SK-N-SH (cell line): Measurements from ENCODE around the gene LRRC36. TPM values are rescaled to one million over a fixed set of nuclear protein-coding genes. Genes with fewer than 3 reads are reported as not detected.

Source experiments
- CTCF ChIA-PET: fragments of 300-600, 350-600 bp; formaldehyde crosslinking; extraction: SDS; loops from one replicate; lab custom pipeline; 2021; lab: Yijun Ruan, JAX
- POLR2A ChIA-PET: fragments of 350-600 bp; sonication (Branson Sonifier 250); formaldehyde crosslinking; extraction: SDS; loops from one replicate; lab custom pipeline; 2020; ENCODE audit warnings: antibody characterized with exemption, inconsistent platforms; lab: Yijun Ruan, JAX
- DNase-seq: peaks from one replicate; pipeline ENCODE4 v3.0.0; 2012
- H2AFZ ChIP-seq: fragments of 200-600 bp; sonication (generic); 2 replicates; pipeline ENCODE4 v1.8.1; 2016; ENCODE audit warnings: antibody characterized with exemption, mild to moderate bottlenecking, low read depth
- H3F3A ChIP-seq: fragments of 200-600 bp; sonication (generic); replicated peaks from 2 replicates; pipeline ENCODE3; 2016; ENCODE audit warnings: antibody characterized with exemption, mild to moderate bottlenecking; ENCODE audit not compliant: insufficient read depth
- H3K27ac ChIP-seq, 2 experiments: fragments of 200-500 bp in 1 of 2; fragments of 200-600 bp in 1 of 2; sonication (Bioruptor generic) in 1 of 2; sonication (generic), shearing (Covaris generic) in 1 of 2; 2 replicates each; pipeline versions ENCODE4 v1.5.1 to v1.6.1; 2014 to 2016; ENCODE audit warnings: low read depth in 2 of 2, inconsistent platforms in 1 of 2, low read length in 1 of 2, mild to moderate bottlenecking in 1 of 2, mixed read lengths in 1 of 2
- H3K27me3 ChIP-seq: fragments of 200-600 bp; sonication (generic), shearing (Covaris generic); 2 replicates; pipeline ENCODE4 v1.6.1; 2016; ENCODE audit warnings: mixed run types; ENCODE audit not compliant: insufficient read depth
- H3K36me3 ChIP-seq, 2 experiments: fragments of 200-500 bp in 1 of 2; fragments of 200-600 bp in 1 of 2; sonication (Bioruptor generic) in 1 of 2; sonication (generic) in 1 of 2; replicated peaks in 1 of 2; 2 replicates each; pipeline versions ENCODE3 to v1.5.1; 2014 to 2016; ENCODE audit warnings: low read length in 1 of 2, mild to moderate bottlenecking in 1 of 2; ENCODE audit not compliant: insufficient read depth in 2 of 2, control insufficient read depth in 1 of 2
- H3K4me1 ChIP-seq, 2 experiments: fragments of 200-500 bp in 1 of 2; fragments of 200-600 bp in 1 of 2; sonication (Bioruptor generic) in 1 of 2; sonication (generic), shearing (Covaris generic) in 1 of 2; 2 replicates each; pipeline versions ENCODE4 v1.5.1 to v1.6.1; 2014 to 2016; ENCODE audit warnings: low read depth in 1 of 2, low read length in 1 of 2, mixed run types in 1 of 2; ENCODE audit not compliant: insufficient read depth in 2 of 2, control insufficient read depth in 1 of 2
- H3K4me2 ChIP-seq: fragments of 200-600 bp; sonication (generic), shearing (Covaris generic); 2 replicates; pipeline ENCODE4 v1.6.1; 2017; ENCODE audit warnings: mixed run types
- H3K4me3 ChIP-seq, 2 experiments: fragments of 200-500 bp in 1 of 2; fragments of 200-600 bp in 1 of 2; sonication (Bioruptor generic) in 1 of 2; sonication (generic), shearing (Covaris generic) in 1 of 2; 2 replicates each; pipeline versions ENCODE4 v1.5.1 to v1.8.1; 2014 to 2016; ENCODE audit warnings: low read depth in 2 of 2, inconsistent platforms in 1 of 2, low read length in 1 of 2, mild to moderate bottlenecking in 1 of 2, mixed read lengths in 1 of 2, moderate library complexity in 1 of 2
- H3K79me2 ChIP-seq: fragments of 200-600 bp; sonication (generic); 2 replicates; pipeline ENCODE4 v1.8.1; 2017; ENCODE audit warnings: mild to moderate bottlenecking; ENCODE audit not compliant: insufficient read depth
- H3K9ac ChIP-seq: fragments of 200-600 bp; sonication (generic); 2 replicates; pipeline ENCODE4 v1.6.1; 2017; ENCODE audit warnings: mixed run types
- H3K9me2 ChIP-seq: fragments of 200-600 bp; sonication (generic); 2 replicates; pipeline ENCODE4 v1.6.1; 2017; ENCODE audit warnings: mixed run types
- H3K9me3 ChIP-seq: fragments of 200-600 bp; sonication (generic); 2 replicates; pipeline ENCODE4 v1.6.1; 2017; ENCODE audit warnings: mixed run types, mild to moderate bottlenecking, moderate library complexity
- H4K20me1 ChIP-seq: fragments of 200-600 bp; sonication (generic); 2 replicates; pipeline ENCODE4 v1.6.1; 2017; ENCODE audit warnings: mild to moderate bottlenecking, mixed run types; ENCODE audit not compliant: insufficient read depth
- CHD2 ChIP-seq: fragments of 150-350 bp; IDR thresholded peaks from 2 replicates; pipeline ENCODE4 v1.6.1; 2018; ENCODE audit warnings: low read length; ENCODE audit not compliant: partially characterized antibody
- CTCF ChIP-seq: fragments of 200-600 bp; sonication (generic); IDR thresholded peaks from 2 replicates; pipeline ENCODE4 v1.6.1; 2017; ENCODE audit warnings: antibody characterized with exemption, mild to moderate bottlenecking, moderate library complexity
- ELF1 ChIP-seq: IDR thresholded peaks from 2 replicates; pipeline ENCODE4 v1.4.0; 2012
- EZH2phosphoT487 ChIP-seq: fragments of 200-600 bp; sonication (generic); IDR thresholded peaks from 2 replicates; pipeline ENCODE4 v1.6.1; 2017; ENCODE audit warnings: low read depth, mixed run types, mild to moderate bottlenecking, antibody characterized with exemption, moderate library complexity, borderline replicate concordance
- FOXM1 ChIP-seq: IDR thresholded peaks from 2 replicates; pipeline ENCODE4 v1.4.0; 2012; ENCODE audit warnings: low read depth, mild to moderate bottlenecking
- GABPA ChIP-seq: IDR thresholded peaks from 2 replicates; pipeline ENCODE4 v1.4.0; 2012; ENCODE audit warnings: low read depth, mild to moderate bottlenecking
- GATA2 ChIP-seq: sonication (generic); formaldehyde crosslinking; IDR thresholded peaks from 2 replicates; pipeline ENCODE4 v1.5.0; 2020; ENCODE audit warnings: mild to moderate bottlenecking, missing genetic modification reagents
- MAX ChIP-seq: IDR thresholded peaks from 2 replicates; pipeline ENCODE4 v1.4.0; 2012; ENCODE audit warnings: low read depth
- MEF2A ChIP-seq: IDR thresholded peaks from 2 replicates; pipeline ENCODE4 v1.4.0; 2012; ENCODE audit warnings: low read depth, borderline replicate concordance
- MXI1 ChIP-seq: IDR thresholded peaks from 2 replicates; pipeline ENCODE4 v1.6.1; 2012; ENCODE audit warnings: mild to moderate bottlenecking, low read depth, low read length, improper control_type of control experiment
- PBX3 ChIP-seq: IDR thresholded peaks from 2 replicates; pipeline ENCODE4; 2012
- RAD21 ChIP-seq: IDR thresholded peaks from 2 replicates; pipeline ENCODE4 v1.6.1; 2012; ENCODE audit warnings: mild to moderate bottlenecking, low read length
- RXRA ChIP-seq: IDR thresholded peaks from 2 replicates; pipeline ENCODE4 v1.4.0; 2012; ENCODE audit warnings: low read depth, mild to moderate bottlenecking, borderline replicate concordance
- SMC3 ChIP-seq: IDR thresholded peaks from 2 replicates; pipeline ENCODE4 v1.6.1; 2012; ENCODE audit warnings: low read depth, low read length, improper control_type of control experiment
- TEAD4 ChIP-seq: IDR thresholded peaks from 2 replicates; pipeline ENCODE4 v1.4.0; 2012; ENCODE audit warnings: mild to moderate bottlenecking, borderline replicate concordance; ENCODE audit not compliant: insufficient read depth
- WGBS: methylation state at CpG from one replicate; pipeline ENCODE4 v1.1.6; 2017; ENCODE audit warnings: low lambda C conversion rate; 5-methylcytosine and 5-hydroxymethylcytosine counted together
- polyA plus RNA-seq, 3 experiments: library from polyadenylated mRNA; depleted of rRNA; stranded (reverse); fragments of >200 nt; gene quantifications; 2 replicates each; pipeline ENCODE4 v1.2.3, GENCODE V29; 2012

The LRRC36 gene
- polyA plus RNA-seq, 1 of the 3 experiments (the other 2 are of a cell fraction) = 0.92 TPM

GRCh38 chr16:67286441-67287235, 40.0 kb upstream of the LRRC36 start (continued):
- no peak for TF ChIP-seq CTCF
- TF ChIP-seq GABPA = no peak
- no peak for TF ChIP-seq TEAD4

GRCh38 chr16:67287960-67288359, 38.7 kb upstream of the LRRC36 start:
- no peak overlapping the region for H3K27ac ChIP-seq
- no peak for DNase-seq
- H3F3A ChIP-seq = peaks cover 7% of the 10 kb centered on the region
- H3K9me2 ChIP-seq = no peaks in the 10 kb centered on the region
- no peaks in the 10 kb centered on the region for H3K27me3 ChIP-seq
- no peak overlapping the region for H3K4me3 ChIP-seq
- TF ChIP-seq EZH2phosphoT487 (no peak), MEF2A (no peak), SMC3 (no peak), GATA2 (CRISPR knock-in tag) (no peak), PBX3 (no peak), ELF1 (no peak), RXRA (no peak), RAD21 (no peak), CHD2 (no peak), MAX (no peak), FOXM1 (no peak), MXI1 (no peak)
- H4K20me1 ChIP-seq = no peaks in the 10 kb centered on the region
- no peak overlapping the region for H3K9ac ChIP-seq
- no peak overlapping the region for H3K4me2 ChIP-seq
- ChIA-PET POLR2A (no interaction called here), CTCF (interaction anchor here (1.1 to 1.7 kb wide), 3 partner anchors 40 to 233 kb away, joined by 3 to 5 read pairs (median 4); partner anchors contain the start of gene ZDHHC1)
- peaks cover 0 to 21% of the 10 kb centered on the region in 2 experiments; a peak in 1 of 4 replicates for H3K4me1 ChIP-seq
- no peak overlapping the region for H2AFZ ChIP-seq
- H3K79me2 ChIP-seq = no peaks in the 10 kb centered on the region
- no peaks in the 10 kb centered on the region for H3K9me3 ChIP-seq
- peaks cover 3 to 26% of the 10 kb centered on the region in 2 experiments for H3K36me3 ChIP-seq
- WGBS = 94% methylated on average over 2 of the region's 14 CpGs
